ENCODE data around the gene SLC4A5. TPM values are rescaled to one million over a fixed set of nuclear protein-coding genes. Genes with fewer than 3 reads are reported as not detected.

Gene SLC4A5
- total RNA-seq, 1 experiment from 2014 or later, result 1.8 TPM

GRCh38 chr2:74369976-74370375, 26.8 kb upstream of the SLC4A5 start:
- BruUV-seq (replicated peaks), result no TSS peak
- Histone ChIP-seq H3K27me3 (replicated peaks; ENCODE audit: insufficient read depth, low read depth, low read length, poor library complexity) (no peaks in the 10 kb centered on the region), H3K27ac (ENCODE audit: low read depth, low read length, poor library complexity, severe bottlenecking) (no peak overlapping the region), H3K36me3 (ENCODE audit: insufficient read depth, low read length, poor library complexity, severe bottlenecking) (peaks cover 53% of the 10 kb centered on the region), H3K9me3 (ENCODE audit: low read depth, low read length, poor library complexity, severe bottlenecking) (no peaks in the 10 kb centered on the region), H3K4me1 (ENCODE audit: insufficient read depth, low read length, poor library complexity, severe bottlenecking) (peaks cover 15% of the 10 kb centered on the region), H3K4me3 (ENCODE audit: low read depth, low read length, poor library complexity, severe bottlenecking) (no peak overlapping the region)
- POLR2A ChIA-PET (ENCODE audit: low non-redundant PET), result no interaction called here
- DNase-seq (ENCODE audit: low spot score), result no peak
- TF ChIP-seq CTCF (conservative IDR thresholded peaks at IDR 0.05; ENCODE audit: low read depth, low read length), result no peak
- TF ChIP-seq EZH2 (IDR thresholded peaks at IDR 0.05; ENCODE audit: borderline replicate concordance, low read depth, low read length, poor library complexity, severe bottlenecking), result no peak
- intact Hi-C loops (cut with micrococcal nuclease; ENCODE audit: unreplicated experiment), result no loop called here
- CTCF ChIA-PET, result no interaction called here

- Histone ChIP-seq H3K27me3 (replicated peaks; ENCODE audit: insufficient read depth, low read depth, low read length, poor library complexity) (no peaks in the 10 kb centered on the region), H3K36me3 (ENCODE audit: insufficient read depth, low read length, poor library complexity, severe bottlenecking) (peaks cover 64% of the 10 kb centered on the region), H3K4me1 (ENCODE audit: insufficient read depth, low read length, poor library complexity, severe bottlenecking) (peaks cover 6% of the 10 kb centered on the region), H3K27ac (ENCODE audit: low read depth, low read length, poor library complexity, severe bottlenecking) (no peak overlapping the region), H3K9me3 (ENCODE audit: low read depth, low read length, poor library complexity, severe bottlenecking) (no peaks in the 10 kb centered on the region), H3K4me3 (ENCODE audit: low read depth, low read length, poor library complexity, severe bottlenecking) (no peak overlapping the region)
- intact Hi-C loops (cut with micrococcal nuclease; ENCODE audit: unreplicated experiment), result no loop called here
- no peak for DNase-seq (ENCODE audit: low spot score)
- ChIA-PET POLR2A (ENCODE audit: low non-redundant PET) (no interaction called here), CTCF (no interaction called here)
- no TSS peak for BruUV-seq (replicated peaks)
- no peak for TF ChIP-seq CTCF (conservative IDR thresholded peaks at IDR 0.05; ENCODE audit: low read depth, low read length)
- no peak for TF ChIP-seq EZH2 (IDR thresholded peaks at IDR 0.05; ENCODE audit: borderline replicate concordance, low read depth, low read length, poor library complexity, severe bottlenecking)
These were observed 25.3 kb upstream of the SLC4A5 start for GRCh38 chr2:74368499-74368898.

- DNase-seq (ENCODE audit: low spot score), result no peak
- CTCF ChIA-PET, result no interaction called here
- Histone ChIP-seq H3K4me3 (ENCODE audit: low read depth, low read length, poor library complexity, severe bottlenecking) (no peak overlapping the region), H3K36me3 (ENCODE audit: insufficient read depth, low read length, poor library complexity, severe bottlenecking) (peaks cover 71% of the 10 kb centered on the region), H3K4me1 (ENCODE audit: insufficient read depth, low read length, poor library complexity, severe bottlenecking) (no peaks in the 10 kb centered on the region), H3K27me3 (replicated peaks; ENCODE audit: insufficient read depth, low read depth, low read length, poor library complexity) (no peaks in the 10 kb centered on the region), H3K9me3 (ENCODE audit: low read depth, low read length, poor library complexity, severe bottlenecking) (no peaks in the 10 kb centered on the region), H3K27ac (ENCODE audit: low read depth, low read length, poor library complexity, severe bottlenecking) (no peak overlapping the region)
- no TSS peak for BruUV-seq (replicated peaks)
- POLR2A ChIA-PET (ENCODE audit: low non-redundant PET), result no interaction called here
- intact Hi-C loops (cut with micrococcal nuclease; ENCODE audit: unreplicated experiment), result no loop called here
- TF ChIP-seq EZH2 (IDR thresholded peaks at IDR 0.05; ENCODE audit: borderline replicate concordance, low read depth, low read length, poor library complexity, severe bottlenecking), result no peak
- TF ChIP-seq CTCF (conservative IDR thresholded peaks at IDR 0.05; ENCODE audit: low read depth, low read length), result no peak
These were observed 24.6 kb upstream of the SLC4A5 start for GRCh38 chr2:74367789-74368188.

Measured in A673 (cell line).